ENCODE data around the gene PDCD1LG2.

DNA sequence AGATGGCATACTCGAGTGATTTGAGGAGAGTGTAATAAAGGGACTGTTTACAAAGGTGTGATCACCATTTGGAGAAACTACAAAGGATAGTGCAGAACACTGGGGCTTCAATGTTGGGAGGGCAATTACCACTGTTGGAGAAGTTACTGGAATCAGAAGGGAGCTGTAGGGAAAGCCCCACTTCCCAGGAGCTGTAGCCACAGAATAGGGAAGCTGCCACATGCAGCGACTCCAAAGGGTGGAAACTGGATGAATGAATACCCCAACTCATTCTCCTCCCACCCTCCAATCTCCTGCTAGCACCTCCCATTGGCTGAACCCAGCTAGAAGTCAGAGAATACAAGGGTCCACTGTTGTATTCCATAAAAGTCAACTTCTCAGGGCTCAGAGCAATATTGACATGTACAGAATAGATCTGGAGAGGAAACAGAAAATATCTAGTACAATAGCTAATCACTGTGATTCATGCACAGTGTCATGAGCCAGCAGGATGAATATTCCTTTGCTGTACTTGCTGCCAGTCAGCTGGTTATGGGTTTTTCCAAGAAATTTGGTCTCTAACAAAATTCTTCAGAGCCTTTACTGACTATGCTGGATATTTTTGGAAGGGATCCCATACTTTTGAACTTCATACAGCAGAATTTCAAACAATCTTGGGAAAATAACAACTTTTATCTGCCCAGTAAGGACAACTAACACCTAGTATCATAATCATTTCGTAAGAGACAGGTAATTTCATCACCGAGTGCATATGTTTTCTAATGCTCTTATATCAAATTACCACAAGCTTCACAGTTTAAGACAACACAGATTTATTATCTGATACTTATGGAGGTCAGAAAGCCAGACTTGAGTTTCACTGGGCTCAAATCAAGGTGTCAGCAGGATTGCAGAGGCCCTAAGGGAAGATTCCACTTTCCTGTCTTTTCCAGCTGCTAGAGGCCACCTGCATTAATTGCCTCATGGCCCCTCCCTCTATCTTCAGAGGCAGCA, 39.6 kb downstream of the PDCD1LG2 start:
- TF ChIP-seq POLR2A (IDR thresholded peaks at IDR 0.05) (no peak), EP300 (IDR thresholded peaks at IDR 0.05) (no peak)
- TF ChIP-seq, protein P1, sequence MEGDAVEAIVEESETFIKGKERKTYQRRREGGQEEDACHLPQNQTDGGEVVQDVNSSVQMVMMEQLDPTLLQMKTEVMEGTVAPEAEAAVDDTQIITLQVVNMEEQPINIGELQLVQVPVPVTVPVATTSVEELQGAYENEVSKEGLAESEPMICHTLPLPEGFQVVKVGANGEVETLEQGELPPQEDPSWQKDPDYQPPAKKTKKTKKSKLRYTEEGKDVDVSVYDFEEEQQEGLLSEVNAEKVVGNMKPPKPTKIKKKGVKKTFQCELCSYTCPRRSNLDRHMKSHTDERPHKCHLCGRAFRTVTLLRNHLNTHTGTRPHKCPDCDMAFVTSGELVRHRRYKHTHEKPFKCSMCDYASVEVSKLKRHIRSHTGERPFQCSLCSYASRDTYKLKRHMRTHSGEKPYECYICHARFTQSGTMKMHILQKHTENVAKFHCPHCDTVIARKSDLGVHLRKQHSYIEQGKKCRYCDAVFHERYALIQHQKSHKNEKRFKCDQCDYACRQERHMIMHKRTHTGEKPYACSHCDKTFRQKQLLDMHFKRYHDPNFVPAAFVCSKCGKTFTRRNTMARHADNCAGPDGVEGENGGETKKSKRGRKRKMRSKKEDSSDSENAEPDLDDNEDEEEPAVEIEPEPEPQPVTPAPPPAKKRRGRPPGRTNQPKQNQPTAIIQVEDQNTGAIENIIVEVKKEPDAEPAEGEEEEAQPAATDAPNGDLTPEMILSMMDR (IDR thresholded peaks at IDR 0.05) = no peak

Data from gastroesophageal sphincter (tissue), 3 donors.